DOHH2 (cell line): ENCODE results near the gene BRD3OS.

Source experiments
- H3F3A ChIP-seq: fragments of 200-600 bp; sonication (generic), shearing (Covaris generic); 2 replicates; pipeline ENCODE4 v1.6.0; 2016; ENCODE audit warnings: antibody characterized with exemption, mild to moderate bottlenecking; ENCODE audit not compliant: control insufficient read depth, insufficient read depth
- H3K27ac ChIP-seq: fragments of 200-600 bp; sonication (generic); 2 replicates; pipeline ENCODE4 v1.5.1; 2014; ENCODE audit warnings: low read depth, mild to moderate bottlenecking, low read length, moderate library complexity
- H3K27me3 ChIP-seq: fragments of 200-600 bp; sonication (generic); 2 replicates; pipeline ENCODE4 v1.6.1; 2014; ENCODE audit warnings: mild to moderate bottlenecking, low read length, mixed read lengths; ENCODE audit not compliant: control insufficient read depth
- H3K36me3 ChIP-seq: fragments of 200-600 bp; sonication (generic); 2 replicates; pipeline ENCODE4 v1.6.1; 2014; ENCODE audit warnings: mild to moderate bottlenecking, low read length, moderate library complexity, mixed read lengths; ENCODE audit not compliant: control insufficient read depth
- H3K4me1 ChIP-seq: fragments of 200-600 bp; sonication (generic); 2 replicates; pipeline ENCODE4 v1.6.1; 2014; ENCODE audit warnings: mild to moderate bottlenecking, low read length, mixed read lengths; ENCODE audit not compliant: control insufficient read depth
- H3K4me2 ChIP-seq: fragments of 200-600 bp; sonication (generic); 2 replicates; pipeline ENCODE4 v1.6.0; 2014; ENCODE audit warnings: mild to moderate bottlenecking, low read length, moderate library complexity
- H3K4me3 ChIP-seq: fragments of 200-600 bp; sonication (generic); 2 replicates; pipeline ENCODE4 v1.5.1; 2014; ENCODE audit warnings: mild to moderate bottlenecking, low read length, mixed read lengths
- H3K79me2 ChIP-seq: fragments of 200-600 bp; sonication (generic); 2 replicates; pipeline ENCODE4 v1.6.1; 2014; ENCODE audit warnings: mild to moderate bottlenecking, low read length, mixed read lengths; ENCODE audit not compliant: control insufficient read depth
- H3K9me2 ChIP-seq: fragments of 200-600 bp; sonication (generic); replicated peaks from 2 replicates; pipeline ENCODE4 v1.6.1; 2014; ENCODE audit warnings: mild to moderate bottlenecking, low read length, mixed read lengths; ENCODE audit not compliant: control insufficient read depth
- H3K9me3 ChIP-seq: fragments of 200-600 bp; sonication (generic); 2 replicates; pipeline ENCODE4 v1.6.1; 2014; ENCODE audit warnings: antibody characterized with exemption, low read length, mixed read lengths; ENCODE audit not compliant: control insufficient read depth, insufficient read depth
- H4K20me1 ChIP-seq: fragments of 200-600 bp; sonication (generic); 2 replicates; pipeline ENCODE4 v1.6.0; 2014; ENCODE audit warnings: low read depth, mild to moderate bottlenecking, antibody characterized with exemption, low read length, moderate library complexity; ENCODE audit not compliant: control insufficient read depth, insufficient read depth
- EZH2phosphoT487 ChIP-seq: fragments of 200-600 bp; sonication (generic); IDR thresholded peaks from 2 replicates; pipeline ENCODE4 v1.6.1; 2017; ENCODE audit warnings: borderline replicate concordance, mild to moderate bottlenecking, antibody characterized with exemption, low read length, moderate library complexity, mixed read lengths
- TF ChIP-seq, protein P1 (sequence below): fragments of 200-600 bp; sonication (generic); IDR thresholded peaks from one replicate; pipeline ENCODE4 v1.5.1; 2014; ENCODE audit warnings: antibody characterized with exemption, mild to moderate bottlenecking, low read depth, low read length; ENCODE audit not compliant: poor library complexity, severe bottlenecking

Gene BRD3OS

DNA sequence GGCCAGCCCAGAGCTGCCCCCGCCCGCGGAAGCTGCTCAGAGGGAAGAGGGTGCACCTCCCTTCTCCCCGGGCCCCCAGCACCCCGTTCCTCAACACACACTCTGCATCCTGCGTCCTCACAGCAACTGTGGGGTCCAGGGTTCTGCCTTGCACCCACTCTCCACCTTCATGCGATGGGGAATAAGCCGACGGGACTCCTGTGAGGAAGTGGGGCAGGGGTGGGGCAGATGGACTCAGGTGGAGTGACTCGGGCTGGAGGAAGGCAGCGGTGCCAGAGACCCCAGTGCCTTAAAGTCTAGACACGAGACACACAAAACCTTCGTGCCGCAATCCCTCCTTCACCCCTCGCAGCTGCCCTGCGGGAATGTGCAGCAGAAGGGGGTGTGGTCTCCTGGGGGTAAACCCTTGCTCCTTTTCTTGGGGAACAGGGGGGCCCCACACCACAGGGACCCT lies 33.9 kb downstream of the BRD3OS start:
- no peak for TF ChIP-seq EZH2phosphoT487
- TF ChIP-seq, protein P1, sequence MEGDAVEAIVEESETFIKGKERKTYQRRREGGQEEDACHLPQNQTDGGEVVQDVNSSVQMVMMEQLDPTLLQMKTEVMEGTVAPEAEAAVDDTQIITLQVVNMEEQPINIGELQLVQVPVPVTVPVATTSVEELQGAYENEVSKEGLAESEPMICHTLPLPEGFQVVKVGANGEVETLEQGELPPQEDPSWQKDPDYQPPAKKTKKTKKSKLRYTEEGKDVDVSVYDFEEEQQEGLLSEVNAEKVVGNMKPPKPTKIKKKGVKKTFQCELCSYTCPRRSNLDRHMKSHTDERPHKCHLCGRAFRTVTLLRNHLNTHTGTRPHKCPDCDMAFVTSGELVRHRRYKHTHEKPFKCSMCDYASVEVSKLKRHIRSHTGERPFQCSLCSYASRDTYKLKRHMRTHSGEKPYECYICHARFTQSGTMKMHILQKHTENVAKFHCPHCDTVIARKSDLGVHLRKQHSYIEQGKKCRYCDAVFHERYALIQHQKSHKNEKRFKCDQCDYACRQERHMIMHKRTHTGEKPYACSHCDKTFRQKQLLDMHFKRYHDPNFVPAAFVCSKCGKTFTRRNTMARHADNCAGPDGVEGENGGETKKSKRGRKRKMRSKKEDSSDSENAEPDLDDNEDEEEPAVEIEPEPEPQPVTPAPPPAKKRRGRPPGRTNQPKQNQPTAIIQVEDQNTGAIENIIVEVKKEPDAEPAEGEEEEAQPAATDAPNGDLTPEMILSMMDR = no peak
- Histone ChIP-seq H3F3A (no peaks in the 10 kb centered on the region), H3K4me2 (no peak overlapping the region), H3K4me3 (no peak overlapping the region), H3K36me3 (no peaks in the 10 kb centered on the region; the same call in 1 of the 2 replicates), H3K79me2 (peaks cover 100% of the 10 kb centered on the region), H4K20me1 (peaks cover 12% of the 10 kb centered on the region), H3K9me2 (no peaks in the 10 kb centered on the region), H3K27me3 (no peaks in the 10 kb centered on the region), H3K27ac (no peak overlapping the region), H3K4me1 (peaks cover 22% of the 10 kb centered on the region), H3K9me3 (no peaks in the 10 kb centered on the region)

- no peaks in the 10 kb centered on the region for H3K27me3 ChIP-seq
- H3K9me3 ChIP-seq = no peaks in the 10 kb centered on the region
- H4K20me1 ChIP-seq = peaks cover 15% of the 10 kb centered on the region
- peaks cover 99% of the 10 kb centered on the region for H3K79me2 ChIP-seq
- H3K27ac ChIP-seq = no peak overlapping the region
- TF ChIP-seq EZH2phosphoT487 = no peak
- TF ChIP-seq, protein P1 = no peak
- no peaks in the 10 kb centered on the region for H3K9me2 ChIP-seq
- H3K4me3 ChIP-seq = no peak overlapping the region
- no peak overlapping the region for H3K4me2 ChIP-seq
- H3K36me3 ChIP-seq = 0 out of 2 replicates have a peak, but pooled peaks cover 4% of the 10 kb centered on the region
- H3K4me1 ChIP-seq = peaks cover 22% of the 10 kb centered on the region
- no peaks in the 10 kb centered on the region for H3F3A ChIP-seq
These were observed 34.5 kb downstream of the BRD3OS start for GRCh38 chr9:134059661-134060395.

GRCh38 chr9:134060546-134060945 lies 35.3 kb downstream of the BRD3OS start:
- peaks cover 6% of the 10 kb centered on the region; the same call in 1 of the 2 replicates for H3K36me3 ChIP-seq
- no peak overlapping the region for H3K4me3 ChIP-seq
- H3K27me3 ChIP-seq = no peaks in the 10 kb centered on the region
- no peaks in the 10 kb centered on the region for H3K9me2 ChIP-seq
- no peaks in the 10 kb centered on the region for H3F3A ChIP-seq
- no peaks in the 10 kb centered on the region for H3K9me3 ChIP-seq
- H3K4me1 ChIP-seq = peaks cover 25% of the 10 kb centered on the region
- TF ChIP-seq, protein P1 = no peak
- no peak for TF ChIP-seq EZH2phosphoT487
- peaks cover 99% of the 10 kb centered on the region for H3K79me2 ChIP-seq
- no peak overlapping the region for H3K27ac ChIP-seq
- no peak overlapping the region for H3K4me2 ChIP-seq
- peaks cover 16% of the 10 kb centered on the region for H4K20me1 ChIP-seq
